GM10266 (cell line): Measurements from ENCODE around the gene TMUB2.

ENCODE experiments used
- DNase-seq: peaks from one replicate; pipeline ENCODE4 v3.0.0; 2012; ENCODE audit errors: extremely low spot score
- CTCF ChIP-seq: IDR thresholded peaks from 2 replicates; pipeline ENCODE4 v1.5.1; 2012; ENCODE audit warnings: mild to moderate bottlenecking, low read depth; ENCODE audit not compliant: control insufficient read depth, insufficient read depth; ENCODE audit errors: missing control alignments

Gene TMUB2

GRCh38 chr17:44149750-44150329, 36.9 kb upstream of the TMUB2 start:
- no peak for DNase-seq
- no peak for TF ChIP-seq CTCF

- TF ChIP-seq CTCF, result no peak
- DNase-seq, result no peak
These were observed 33.9 kb upstream of the TMUB2 start for GRCh38 chr17:44152875-44153274.

GRCh38 chr17:44155488-44155887, 31.3 kb upstream of the TMUB2 start:
- no peak for TF ChIP-seq CTCF
- DNase-seq, result no peak

GRCh38 chr17:44159519-44160210, 27.1 kb upstream of the TMUB2 start:
- DNase-seq, result no peak
- no peak for TF ChIP-seq CTCF

- no peak for TF ChIP-seq CTCF
- DNase-seq, result no peak
These were observed 22.3 kb upstream of the TMUB2 start for GRCh38 chr17:44164476-44164875.

GRCh38 chr17:44167181-44167861, 19.5 kb upstream of the TMUB2 start:
- DNase-seq, result no peak
- TF ChIP-seq CTCF, result no peak

- TF ChIP-seq CTCF, result no peak
These were observed 16.7 kb upstream of the TMUB2 start for GRCh38 chr17:44170135-44170498.

More at GRCh38 chr17:44170135-44170498, 16.7 kb upstream of the TMUB2 start:
- no peak for DNase-seq
